Aorta (tissue), 5 donors: ENCODE results near the gene GASK1A. TPM values are rescaled to one million over a fixed set of nuclear protein-coding genes. Genes with fewer than 3 reads are reported as not detected.

Experiments used
- ATAC-seq: fragments of 200-7000 bp; cut with Tn5 transposase; one replicate; pipeline ENCODE4 v1.9.1; 2022; ENCODE audit warnings: moderate library complexity; ENCODE audit not compliant: low FRiP score
- DNase-seq, 2 donors: peaks; one replicate each; pipeline ENCODE4 v3.0.0-alpha.2; 2020
- H3K27ac ChIP-seq, 2 donors: one replicate each; pipeline ENCODE4 v1.5.1; 2013; ENCODE audit warnings: low read length in 2 of 2, mild to moderate bottlenecking in 2 of 2, moderate library complexity in 2 of 2, control low read depth in 1 of 2, inconsistent platforms in 1 of 2, low read depth in 1 of 2
- H3K27me3 ChIP-seq, 2 donors: one replicate each; pipeline ENCODE4 v1.6.1; 2013; ENCODE audit warnings: control low read depth in 1 of 2, low read length in 1 of 2, mild to moderate bottlenecking in 1 of 2, moderate library complexity in 1 of 2; ENCODE audit not compliant: insufficient read depth in 2 of 2, control insufficient read depth in 1 of 2
- H3K36me3 ChIP-seq, 2 donors: one replicate each; pipeline ENCODE4 v1.6.1; 2013; ENCODE audit warnings: control low read depth in 1 of 2, low read length in 1 of 2, mild to moderate bottlenecking in 1 of 2; ENCODE audit not compliant: insufficient read depth in 2 of 2, control insufficient read depth in 1 of 2
- H3K4me1 ChIP-seq, 2 donors: one replicate each; pipeline ENCODE4 v1.6.1; 2013; ENCODE audit warnings: low read length in 2 of 2, control low read depth in 1 of 2, mild to moderate bottlenecking in 1 of 2, moderate library complexity in 1 of 2; ENCODE audit not compliant: insufficient read depth in 2 of 2, control insufficient read depth in 1 of 2
- H3K4me3 ChIP-seq, 2 donors: one replicate each; pipeline ENCODE4 v1.5.1; 2013; ENCODE audit warnings: low read length in 2 of 2, control low read depth in 1 of 2, mild to moderate bottlenecking in 1 of 2
- H3K9me3 ChIP-seq: one replicate; pipeline ENCODE4 v1.6.1; 2013; ENCODE audit warnings: mild to moderate bottlenecking, low read length; ENCODE audit not compliant: control insufficient read depth
- WGBS, 2 donors: extraction: QIAGEN DNeasy Blood & Tissue Kit; methylation state at CpG; one replicate each; pipeline ENCODE4 v1.1.7; 2013; 5-methylcytosine and 5-hydroxymethylcytosine counted together
- intact Hi-C, 2 donors: fragments of 100-400 bp; cut with DNase I; formaldehyde crosslinking; loops; one replicate each; pipeline versions ENCODE4 v1.14.2 to v1.15.0; 2022
- polyA plus RNA-seq, 2 donors: library from polyadenylated mRNA; stranded (reverse); fragments of 200-250 nt; gene quantifications; one replicate each; pipeline ENCODE4 v1.2.3, GENCODE V29; 2013
- total RNA-seq, 2 donors: library from RNA; stranded (reverse); fragmentation: NEBNext Ultra II Directional; extraction: Animal tissue kit (Norgen Biotek cat#: 25700); gene quantifications; one replicate each; pipeline ENCODE4 v1.2.1, GENCODE V29; 2021
- donor health status: healthy with polysubstance abuse.
- donor health status: Bipolar disorder and iron deficiency.
- donor health status: DM: no; HTN: no; CAD: no.
- donor health status: DM: no; HTN: no; CAD: no.
- donor health status: DM: yes; HTN: yes; CAD: no.

The GASK1A gene
- total and polyA plus RNA-seq, 4 donors: 0.38 to 33.7 (median 8.0) TPM

DNA sequence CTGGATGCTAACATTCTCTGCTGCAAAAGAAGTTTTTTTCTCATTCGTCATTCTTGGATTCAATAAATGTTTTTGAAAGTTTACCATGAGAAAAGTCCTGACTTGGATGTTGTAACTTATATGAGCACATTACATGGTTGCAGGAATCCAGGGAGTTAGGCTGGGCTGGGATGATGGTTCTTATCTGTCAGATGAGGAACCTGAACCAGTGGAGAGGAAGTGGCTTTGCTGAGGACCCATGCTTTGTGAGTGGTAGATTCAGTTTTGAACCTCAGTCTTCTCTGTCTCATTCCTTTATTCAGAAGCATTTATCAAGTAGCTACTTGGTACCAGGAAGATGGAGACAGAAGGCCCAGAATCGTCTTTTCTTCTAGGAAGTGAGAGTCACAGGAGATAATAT, 3.7 kb upstream of the GASK1A start:
- no peak for ATAC-seq
- WGBS, 2 donors: 79 to 83% methylated on average over 2 of the region's 2 CpGs
- Histone ChIP-seq H3K36me3 (no peaks in the 10 kb centered on the region), H3K4me3 (no peak overlapping the region), H3K27ac (no peak overlapping the region), H3K27me3 (no peaks in the 10 kb centered on the region), H3K4me1 (no peaks in the 10 kb centered on the region), H3K9me3 (no peaks in the 10 kb centered on the region)
- no peak for DNase-seq
- intact Hi-C loops: no loop called here

GRCh38 chr3:42975955-42976354, 3.2 kb upstream of the GASK1A start:
- DNase-seq (no peak), ATAC-seq (no peak)
- Histone ChIP-seq H3K4me3 (no peak overlapping the region), H3K9me3 (no peaks in the 10 kb centered on the region), H3K4me1 (no peaks in the 10 kb centered on the region), H3K27me3 (no peaks in the 10 kb centered on the region), H3K27ac (no peak overlapping the region), H3K36me3 (no peaks in the 10 kb centered on the region)
- 96% methylated on average over 5 of the region's 5 CpGs for WGBS, 2 donors
- intact Hi-C loops: no loop called here

DNA sequence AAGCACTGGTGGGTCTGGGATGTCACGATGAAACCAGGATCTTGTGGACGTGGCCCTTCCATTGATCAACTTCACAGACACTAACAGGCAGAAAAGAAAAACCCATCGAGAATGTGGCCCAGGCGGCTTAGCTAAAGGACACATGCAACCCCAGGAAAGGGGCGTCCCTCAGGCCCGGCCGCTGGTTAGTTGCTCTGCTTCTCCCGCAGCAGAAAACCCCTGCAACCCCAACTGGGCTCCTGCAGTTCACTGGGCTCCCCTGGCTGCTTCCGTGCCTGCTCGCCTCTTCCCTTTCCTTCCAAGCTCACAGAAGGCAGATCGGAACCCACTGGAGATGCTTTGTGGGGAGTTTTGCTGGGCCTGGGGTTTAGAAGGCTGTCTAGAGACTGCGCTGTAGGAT, 1.1 kb downstream of the GASK1A start:
- Histone ChIP-seq H3K4me3 (no peak overlapping the region), H3K36me3 (no peaks in the 10 kb centered on the region), H3K4me1 (no peaks in the 10 kb centered on the region), H3K27ac (no peak overlapping the region), H3K27me3 (no peaks in the 10 kb centered on the region), H3K9me3 (no peaks in the 10 kb centered on the region)
- WGBS, 2 donors: 71 to 91% methylated on average over 12 of the region's 12 CpGs
- intact Hi-C loops: no loop called here
- ATAC-seq (no peak), DNase-seq (peak in 1 of 2 donors; percentile 72)

DNA sequence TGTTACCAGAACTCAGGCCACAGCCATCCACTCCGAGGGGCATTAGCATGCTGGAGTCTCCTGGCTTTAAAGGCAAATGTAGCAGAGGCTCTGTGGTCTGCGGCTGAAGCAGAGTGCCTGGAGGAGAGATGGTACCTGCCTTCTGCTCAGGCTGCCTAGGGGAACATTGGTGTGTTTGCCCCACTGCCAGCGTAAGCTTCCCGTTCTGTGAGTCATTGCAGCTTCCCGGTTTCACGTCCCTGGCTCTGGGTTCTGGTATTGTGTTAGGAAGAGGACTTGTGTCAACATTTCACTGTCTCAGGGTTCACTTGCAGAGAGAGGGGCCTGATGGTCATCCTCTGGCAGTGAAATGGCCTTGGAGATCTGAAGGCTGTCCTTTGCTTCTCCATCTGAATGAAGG, 1.8 kb downstream of the GASK1A start:
- WGBS, 2 donors: 57 to 68% methylated on average over 6 of the region's 6 CpGs
- Histone ChIP-seq H3K27ac (no peak overlapping the region), H3K9me3 (no peaks in the 10 kb centered on the region), H3K27me3 (no peaks in the 10 kb centered on the region), H3K4me1 (no peaks in the 10 kb centered on the region), H3K36me3 (no peaks in the 10 kb centered on the region), H3K4me3 (no peak overlapping the region)
- intact Hi-C loops: no loop called here
- peak; percentile 59 for ATAC-seq
- DNase-seq: peak in 1 of 2 donors; percentile 76

DNA sequence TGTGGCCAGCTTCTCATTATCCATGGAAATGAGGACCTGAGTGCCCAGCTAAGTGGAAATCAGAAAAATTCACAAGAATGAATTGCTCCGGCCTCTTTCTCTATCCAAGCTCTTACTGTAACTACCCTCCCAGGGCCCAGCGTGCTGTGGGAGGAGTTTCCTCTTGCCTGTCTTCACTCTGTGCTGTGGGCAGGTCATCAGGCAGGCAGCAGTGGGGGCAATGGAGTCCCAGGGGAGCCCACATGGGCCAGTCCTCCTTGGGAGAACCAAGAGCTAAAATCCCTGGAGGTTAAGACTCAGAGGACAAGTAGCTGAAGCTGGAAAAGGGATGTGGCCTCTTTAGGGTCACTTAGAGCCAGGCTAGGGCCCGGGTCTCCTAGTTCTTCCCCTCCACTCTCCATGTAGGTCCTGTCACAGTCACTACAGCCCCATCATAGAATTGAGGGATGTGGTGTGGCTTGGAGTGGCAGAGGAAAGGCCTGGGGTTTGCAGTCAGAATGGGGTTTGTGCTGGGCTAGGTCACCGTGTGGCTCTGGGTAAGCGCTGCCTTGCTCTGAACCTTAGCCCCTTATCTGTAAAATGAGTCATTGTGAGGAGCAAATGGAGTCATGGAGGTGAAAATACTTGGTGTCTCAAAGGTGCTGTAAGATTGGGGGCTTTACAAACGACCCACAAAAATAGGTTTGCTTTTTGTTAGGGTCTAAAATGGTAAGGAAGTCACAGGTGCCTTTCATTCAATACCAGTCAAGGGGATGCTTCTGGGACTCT, 3.7 kb downstream of the GASK1A start:
- no peak for DNase-seq
- no peak overlapping the region for H3K27ac ChIP-seq
- no peak overlapping the region for H3K4me3 ChIP-seq
- intact Hi-C loops: no loop called here
- H3K36me3 ChIP-seq: no peaks in the 10 kb centered on the region
- no peaks in the 10 kb centered on the region for H3K9me3 ChIP-seq
- ATAC-seq: no peak
- H3K27me3 ChIP-seq: no peaks in the 10 kb centered on the region
- H3K4me1 ChIP-seq: no peaks in the 10 kb centered on the region
- 80 to 91% methylated on average over 6 of the region's 6 CpGs for WGBS, 2 donors

DNA sequence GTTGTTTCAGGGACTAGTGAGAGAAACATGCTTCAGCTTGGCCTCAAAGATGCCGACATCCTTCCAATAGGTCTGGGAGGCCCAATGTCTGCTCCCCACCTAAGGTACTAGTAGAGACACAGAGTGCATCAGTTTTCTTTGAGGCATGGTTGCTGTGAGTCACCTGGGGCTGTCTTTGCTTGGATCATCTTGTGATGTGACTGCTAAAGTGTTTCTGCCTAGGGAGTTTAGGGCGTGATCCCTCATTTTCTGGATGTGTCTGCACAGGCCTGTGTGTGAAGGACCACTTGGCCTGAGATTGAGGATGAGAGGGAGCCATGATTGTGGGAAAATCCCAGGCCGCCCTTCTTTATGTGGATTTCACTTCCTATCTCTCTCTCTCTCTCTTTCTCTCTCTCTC, 4.8 kb downstream of the GASK1A start:
- Histone ChIP-seq H3K27ac (no peak overlapping the region), H3K9me3 (no peaks in the 10 kb centered on the region), H3K4me3 (no peak overlapping the region), H3K27me3 (no peaks in the 10 kb centered on the region), H3K4me1 (no peaks in the 10 kb centered on the region), H3K36me3 (no peaks in the 10 kb centered on the region)
- WGBS, 2 donors: 98% methylated on average over 3 of the region's 3 CpGs
- intact Hi-C loops: no loop called here
- no peak for DNase-seq
- no peak for ATAC-seq

- ATAC-seq (no peak), DNase-seq (no peak)
- no peak overlapping the region for H3K27ac ChIP-seq
- intact Hi-C loops: no loop called here
- H3K36me3 ChIP-seq: no peaks in the 10 kb centered on the region
- H3K4me3 ChIP-seq: no peak overlapping the region
- no peaks in the 10 kb centered on the region for H3K4me1 ChIP-seq
- WGBS, 2 donors: 72 to 83% methylated on average over 4 of the region's 4 CpGs
- no peaks in the 10 kb centered on the region for H3K27me3 ChIP-seq
- H3K9me3 ChIP-seq: no peaks in the 10 kb centered on the region
Observed at GRCh38 chr3:42984701-42985100, 5.6 kb downstream of the GASK1A start.

GRCh38 chr3:42988097-42988496, 9.0 kb downstream of the GASK1A start:
- no peaks in the 10 kb centered on the region for H3K9me3 ChIP-seq
- H3K4me3 ChIP-seq: no peak overlapping the region
- H3K4me1 ChIP-seq: no peaks in the 10 kb centered on the region
- H3K27ac ChIP-seq: no peak overlapping the region
- intact Hi-C loops: no loop called here
- no peaks in the 10 kb centered on the region for H3K36me3 ChIP-seq
- ATAC-seq: no peak
- DNase-seq: no peak
- 79 to 84% methylated on average over 3 of the region's 3 CpGs for WGBS, 2 donors
- no peaks in the 10 kb centered on the region for H3K27me3 ChIP-seq

- ATAC-seq: no peak
- H3K27me3 ChIP-seq: no peaks in the 10 kb centered on the region
- no peaks in the 10 kb centered on the region for H3K9me3 ChIP-seq
- WGBS, 2 donors: 39 to 70% methylated on average over 5 of the region's 5 CpGs
- no peaks in the 10 kb centered on the region for H3K4me1 ChIP-seq
- DNase-seq: no peak
- intact Hi-C loops: no loop called here
- H3K4me3 ChIP-seq: no peak overlapping the region
- H3K36me3 ChIP-seq: no peaks in the 10 kb centered on the region
- H3K27ac ChIP-seq: no peak overlapping the region
Observed at GRCh38 chr3:42988566-42988965, 9.5 kb downstream of the GASK1A start.
